HCT116 (cell line): Measurements from ENCODE around the gene CYP2B6.

Source experiments
- POLR2A ChIP-seq: IDR thresholded peaks from 2 replicates; pipeline ENCODE4 v1.7.0; 2011; ENCODE audit warnings: borderline replicate concordance; ENCODE audit not compliant: insufficient read depth, insufficient read length; ENCODE audit errors: extremely low read depth
- POLR2AphosphoS5 ChIP-seq: IDR thresholded peaks from 2 replicates; pipeline ENCODE4 v1.6.1; 2011; ENCODE audit warnings: mild to moderate bottlenecking, low read depth, low read length, moderate library complexity
- TF ChIP-seq, protein P1 (sequence below), 3 experiments: fragments of 200-600 bp in 1 of 3; sonication (generic) in 1 of 3; IDR thresholded peaks in 2 of 3; conservative IDR thresholded peaks in 1 of 3; 2 replicates each; pipeline ENCODE4 v1.5.1; 2012 to 2017; ENCODE audit warnings: low read depth in 2 of 3, low read length in 2 of 3, antibody characterized with exemption in 1 of 3, borderline replicate concordance in 1 of 3, control low read depth in 1 of 3, mild to moderate bottlenecking in 1 of 3, mixed read lengths in 1 of 3, mixed run types in 1 of 3, moderate library complexity in 1 of 3; ENCODE audit not compliant: insufficient read depth in 1 of 3

GRCh38 chr19:41050426-41050825 is 59.3 kb downstream of the CYP2B6 start:
- TF ChIP-seq, protein P1, sequence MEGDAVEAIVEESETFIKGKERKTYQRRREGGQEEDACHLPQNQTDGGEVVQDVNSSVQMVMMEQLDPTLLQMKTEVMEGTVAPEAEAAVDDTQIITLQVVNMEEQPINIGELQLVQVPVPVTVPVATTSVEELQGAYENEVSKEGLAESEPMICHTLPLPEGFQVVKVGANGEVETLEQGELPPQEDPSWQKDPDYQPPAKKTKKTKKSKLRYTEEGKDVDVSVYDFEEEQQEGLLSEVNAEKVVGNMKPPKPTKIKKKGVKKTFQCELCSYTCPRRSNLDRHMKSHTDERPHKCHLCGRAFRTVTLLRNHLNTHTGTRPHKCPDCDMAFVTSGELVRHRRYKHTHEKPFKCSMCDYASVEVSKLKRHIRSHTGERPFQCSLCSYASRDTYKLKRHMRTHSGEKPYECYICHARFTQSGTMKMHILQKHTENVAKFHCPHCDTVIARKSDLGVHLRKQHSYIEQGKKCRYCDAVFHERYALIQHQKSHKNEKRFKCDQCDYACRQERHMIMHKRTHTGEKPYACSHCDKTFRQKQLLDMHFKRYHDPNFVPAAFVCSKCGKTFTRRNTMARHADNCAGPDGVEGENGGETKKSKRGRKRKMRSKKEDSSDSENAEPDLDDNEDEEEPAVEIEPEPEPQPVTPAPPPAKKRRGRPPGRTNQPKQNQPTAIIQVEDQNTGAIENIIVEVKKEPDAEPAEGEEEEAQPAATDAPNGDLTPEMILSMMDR (IDR thresholded peaks at IDR 0.05 in 2 of 3, conservative IDR thresholded peaks at IDR 0.05 in 1 of 3; ENCODE audit: borderline replicate concordance in 1 of 3, insufficient read depth in 1 of 3, low read depth in 2 of 3, low read length in 2 of 3), result no peak
- TF ChIP-seq POLR2A, result no peak
- TF ChIP-seq POLR2AphosphoS5, result no peak
